ENCODE results near the gene TIMM13.

DNA sequence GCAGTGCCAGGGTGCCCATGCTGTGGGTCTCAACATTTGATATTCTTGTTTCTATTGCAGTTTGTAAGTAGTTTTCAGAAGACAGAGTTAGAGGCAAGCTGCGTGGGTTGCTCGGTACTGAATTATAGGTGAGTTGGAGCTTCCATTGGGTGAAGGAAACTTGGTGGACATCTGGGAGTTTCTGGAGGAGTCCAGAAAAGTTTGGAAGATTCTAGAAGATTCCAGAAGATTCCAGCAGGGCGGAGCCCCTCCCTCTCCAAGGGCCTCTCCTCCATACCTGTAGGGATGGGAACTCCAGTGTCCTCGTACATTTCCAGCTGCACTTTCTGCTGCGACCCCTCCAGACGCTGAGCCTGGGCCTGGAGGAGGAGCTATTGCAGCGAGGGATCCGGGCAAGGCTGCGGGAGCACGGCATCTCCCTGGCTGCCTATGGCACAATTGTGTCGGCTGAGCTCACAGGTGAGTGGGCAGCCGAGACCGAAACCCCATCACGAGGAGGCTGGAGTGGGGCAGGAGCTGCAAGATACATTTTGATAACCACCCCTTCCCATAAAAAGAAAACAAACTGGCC, 28.6 kb downstream of the TIMM13 start:
- TF ChIP-seq CTCF (IDR thresholded peaks at IDR 0.05 in 8 of 11, conservative IDR thresholded peaks at IDR 0.05 in 3 of 11) (no peak), POLR2A (IDR thresholded peaks at IDR 0.05) (no peak)

Data from spleen (tissue), 7 donors.